NCI-H1417 treated with DMSO at 0.1 percent for 48 hours (cell line): Measurements from ENCODE around the gene RERE.
"Not testable (repeated sequence)": the region's sequence is repeated elsewhere in the genome, so short reads cannot be mapped to it uniquely, and the experiment has no call there.

ENCODE experiments used
- DNase-seq: peaks from one replicate; lab custom pipeline; 2025; lab: John Stamatoyannopoulos, UW

Gene RERE

GRCh38 chr1:8797216-8797615 is 20.2 kb downstream of the RERE start:
- DNase-seq = no peak

DNA sequence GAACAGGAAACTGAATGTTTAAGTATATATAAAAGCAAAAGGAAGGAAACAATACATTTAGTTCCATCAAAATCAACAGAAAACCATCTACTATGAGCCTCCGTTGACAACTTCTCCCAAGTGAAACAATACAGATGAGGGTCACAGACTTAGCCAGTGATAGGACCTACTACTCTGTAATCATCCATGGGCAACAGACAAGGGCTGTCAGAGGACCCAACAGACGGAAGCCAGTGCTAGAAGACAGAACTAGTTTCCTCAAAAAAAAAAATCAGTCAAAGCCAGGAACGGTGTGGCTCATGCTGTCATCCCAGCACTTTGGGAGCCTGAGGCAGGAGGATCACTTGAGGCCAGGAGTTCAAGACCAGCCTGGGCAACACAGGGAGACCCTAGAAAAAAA is 20.6 kb downstream of the RERE start:
- no peak for DNase-seq

- no peak for DNase-seq
Observed at GRCh38 chr1:8794605-8795004, 22.8 kb downstream of the RERE start.

DNA sequence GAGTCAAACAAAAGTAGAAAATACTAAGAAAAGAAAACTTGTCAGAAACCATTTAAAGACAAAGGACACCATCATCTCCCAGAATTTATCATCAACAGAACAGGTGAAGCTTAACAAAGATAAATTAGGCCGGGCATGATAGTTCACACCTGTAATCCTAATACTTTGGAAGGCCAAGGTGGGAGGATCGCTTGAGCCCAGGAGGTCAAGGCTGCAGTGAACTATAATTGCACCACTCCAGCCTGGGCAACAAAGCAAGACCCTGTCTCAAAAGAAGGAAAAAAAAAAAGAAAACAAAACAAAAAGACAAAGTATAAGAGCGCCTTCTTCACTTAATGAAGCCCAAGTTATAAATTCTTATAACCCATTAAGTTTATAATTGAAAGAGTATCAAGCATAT is 25.6 kb downstream of the RERE start:
- no peak for DNase-seq

- DNase-seq = no peak
Observed at GRCh38 chr1:8790987-8791386, 26.5 kb downstream of the RERE start.

- no peak for DNase-seq
Observed at GRCh38 chr1:8790478-8790877, 27.0 kb downstream of the RERE start.

DNA sequence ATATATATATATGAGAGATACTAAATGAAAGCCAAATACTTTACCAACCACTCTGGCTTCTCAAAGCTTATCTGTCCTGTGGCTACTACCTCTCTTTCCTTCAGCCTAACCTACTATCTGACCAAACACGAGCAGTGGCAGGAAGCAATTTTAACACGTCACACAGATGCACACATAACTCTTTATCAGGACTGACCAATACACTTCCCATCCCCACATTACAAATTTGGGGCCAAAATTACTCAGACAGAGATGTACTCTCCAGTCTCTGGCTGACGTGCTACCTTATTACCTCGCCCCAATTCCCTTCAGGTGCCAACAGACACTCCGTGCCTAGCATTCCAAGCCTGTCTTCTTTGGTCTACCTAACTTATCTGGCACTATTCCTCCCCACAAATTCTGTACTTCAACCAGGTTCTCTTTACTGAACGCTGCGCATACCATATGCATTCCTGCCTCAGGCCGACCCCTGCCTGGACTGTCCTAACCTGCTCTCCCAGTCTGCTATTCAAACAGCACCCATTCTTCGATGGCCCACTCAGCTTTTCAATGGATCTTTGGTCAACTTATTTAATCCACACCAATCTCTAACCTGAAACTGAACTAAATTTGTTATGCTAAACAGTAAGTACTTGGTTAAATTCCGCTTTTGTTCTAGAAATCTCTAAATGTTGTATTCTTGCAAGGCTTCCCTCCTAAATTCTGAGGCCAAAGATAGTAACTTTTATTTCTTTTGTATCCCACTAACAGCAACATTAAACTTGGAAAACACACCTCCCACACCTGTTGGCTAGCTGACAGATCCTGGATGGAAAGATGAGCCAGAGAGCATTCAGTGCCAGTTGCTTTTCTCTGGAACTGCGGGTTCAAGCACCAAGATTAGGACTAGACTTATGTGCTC is 27.9 kb downstream of the RERE start:
- DNase-seq = no peak

DNA sequence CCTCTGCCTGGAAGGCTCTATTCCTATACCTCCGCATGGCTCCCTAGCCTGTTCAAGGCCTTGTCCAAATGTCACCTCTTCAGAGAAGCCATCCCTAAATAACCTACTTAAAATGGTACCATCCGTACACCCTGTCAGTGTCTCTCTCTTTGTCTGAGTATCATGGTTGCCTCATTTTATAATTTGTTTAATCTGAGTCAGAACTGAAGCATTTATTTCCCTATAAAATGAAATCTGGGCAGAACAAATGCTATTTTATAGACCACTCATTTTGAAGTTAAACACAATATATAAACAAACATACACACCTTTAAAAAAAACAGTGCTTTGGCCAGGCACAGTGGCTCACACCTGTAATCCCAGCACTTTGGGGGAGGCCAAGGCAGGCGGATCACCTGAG is 30.2 kb downstream of the RERE start:
- no peak for DNase-seq

DNA sequence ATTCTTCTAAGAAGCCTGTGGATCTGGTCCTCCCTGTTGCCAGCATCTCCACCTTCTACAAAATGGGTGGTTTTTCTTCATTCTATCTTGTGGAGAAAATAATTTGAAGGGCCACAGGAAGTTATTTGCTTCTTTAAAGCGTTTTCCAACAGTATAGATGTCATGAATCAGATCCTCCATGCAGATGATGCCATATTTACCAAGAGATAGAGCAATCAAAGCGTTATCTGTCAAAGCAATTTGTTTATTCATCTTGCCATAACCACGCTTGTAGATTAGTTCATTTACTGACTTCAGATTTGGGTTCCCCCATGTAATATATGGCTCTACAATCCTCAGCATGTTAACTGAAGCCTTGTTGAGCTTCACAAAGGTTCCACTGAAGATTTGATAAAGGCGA is 31.2 kb downstream of the RERE start:
- DNase-seq = not testable (repeated sequence)

GRCh38 chr1:8782955-8783354 is 34.5 kb downstream of the RERE start:
- DNase-seq = no peak

- DNase-seq = no peak
Observed at GRCh38 chr1:8782001-8782620, 35.3 kb downstream of the RERE start.

DNA sequence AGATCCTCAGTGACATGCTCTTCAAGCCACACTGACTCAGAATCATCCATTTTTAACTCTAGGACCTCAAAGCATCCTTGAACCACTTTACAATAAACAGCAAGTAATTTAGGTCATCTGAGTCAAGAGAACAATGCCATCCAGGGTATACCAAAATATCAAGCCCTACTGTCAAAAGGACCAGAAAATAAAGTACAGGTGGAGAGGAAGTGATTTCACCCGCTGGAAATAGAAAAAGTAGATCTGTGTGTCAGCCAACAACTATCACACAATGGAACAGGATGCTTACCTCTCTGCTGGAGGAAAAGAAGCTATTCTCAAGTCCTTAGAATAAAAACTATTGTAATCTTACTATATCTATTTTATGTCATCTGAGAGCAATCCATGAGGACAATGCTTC is 37.0 kb downstream of the RERE start:
- no peak for DNase-seq

- DNase-seq = no peak
Observed at GRCh38 chr1:8777867-8778266, 39.6 kb downstream of the RERE start.

GRCh38 chr1:8776104-8776503 is 41.3 kb downstream of the RERE start:
- no peak for DNase-seq

DNA sequence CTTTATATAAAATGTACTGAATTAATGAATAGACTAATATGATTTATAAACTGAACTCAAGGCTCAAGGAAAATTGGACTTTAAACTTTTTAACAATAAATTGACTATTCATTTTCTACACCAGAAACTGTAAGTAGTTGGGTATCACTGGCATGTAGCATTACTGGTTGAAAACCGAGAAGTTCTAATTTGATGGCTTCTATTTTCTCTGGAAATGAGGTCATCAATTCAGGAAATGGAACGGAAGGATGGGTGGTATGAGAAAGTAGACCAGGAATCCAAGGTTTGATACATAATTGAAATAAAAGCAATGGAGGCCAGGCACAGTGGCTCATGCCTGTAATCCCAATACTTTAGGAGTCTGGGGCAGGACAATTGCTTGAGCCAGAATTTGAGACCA is 50.4 kb downstream of the RERE start:
- DNase-seq = no peak

DNA sequence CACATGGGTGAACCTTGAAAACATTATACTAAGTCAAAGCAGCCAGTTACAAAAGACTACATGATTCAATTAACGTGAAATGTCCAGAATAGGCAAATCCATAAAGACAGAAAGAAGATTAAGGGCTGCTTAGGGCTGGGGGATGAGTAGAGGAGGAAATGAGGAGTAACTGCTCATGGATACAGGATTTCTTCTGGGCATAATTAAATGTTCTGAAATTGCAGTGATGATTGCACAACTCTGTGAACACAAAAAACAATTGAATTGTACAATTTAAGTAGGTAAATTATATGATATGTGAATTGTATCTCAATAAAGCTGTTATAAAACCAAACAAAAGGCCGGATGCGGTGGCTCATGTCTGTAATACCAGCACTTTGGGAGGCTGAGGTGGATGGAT is 52.2 kb downstream of the RERE start:
- DNase-seq = no peak

- DNase-seq = no peak
Observed at GRCh38 chr1:8764293-8764937, 53.0 kb downstream of the RERE start.

GRCh38 chr1:8763888-8764287 is 53.6 kb downstream of the RERE start:
- DNase-seq = no peak

DNA sequence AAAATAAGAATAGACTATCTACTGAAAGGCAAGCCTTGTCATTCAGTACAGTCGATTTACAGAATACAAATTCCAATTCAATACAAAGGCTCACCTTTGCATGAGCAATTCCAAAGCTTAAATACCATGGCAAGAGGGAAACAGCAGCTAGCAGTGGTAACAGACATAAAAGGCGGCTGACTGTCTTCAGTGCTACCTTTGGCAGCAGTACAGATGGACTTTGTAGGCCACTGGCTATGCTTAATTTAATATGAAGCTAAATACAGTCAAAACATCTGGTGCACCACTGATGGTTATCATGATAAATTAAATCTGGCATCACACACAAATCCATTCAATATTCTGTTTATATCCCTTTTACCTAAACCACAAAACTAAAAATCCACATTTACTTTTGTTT is 62.4 kb downstream of the RERE start:
- DNase-seq = no peak

GRCh38 chr1:8754247-8754650 is 63.2 kb downstream of the RERE start:
- no peak for DNase-seq

DNA sequence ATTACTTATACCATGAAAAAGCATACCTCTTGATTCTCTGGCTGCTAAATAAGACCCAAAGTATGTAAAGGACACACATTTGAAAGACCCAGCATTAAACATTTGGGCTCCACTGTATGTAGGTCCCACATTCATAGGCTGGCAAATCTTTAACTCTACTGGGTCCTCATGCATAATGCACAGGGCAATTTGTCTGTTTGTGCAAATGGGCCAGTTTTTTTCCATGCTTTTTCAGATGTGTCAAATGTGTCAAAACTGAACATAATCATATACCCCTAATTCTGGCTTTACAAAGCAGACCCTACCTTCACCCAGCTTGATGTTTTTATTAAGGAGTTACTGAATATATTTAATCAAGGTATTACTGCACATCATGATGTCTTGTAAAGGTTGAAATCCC is 63.7 kb downstream of the RERE start:
- DNase-seq = no peak

DNA sequence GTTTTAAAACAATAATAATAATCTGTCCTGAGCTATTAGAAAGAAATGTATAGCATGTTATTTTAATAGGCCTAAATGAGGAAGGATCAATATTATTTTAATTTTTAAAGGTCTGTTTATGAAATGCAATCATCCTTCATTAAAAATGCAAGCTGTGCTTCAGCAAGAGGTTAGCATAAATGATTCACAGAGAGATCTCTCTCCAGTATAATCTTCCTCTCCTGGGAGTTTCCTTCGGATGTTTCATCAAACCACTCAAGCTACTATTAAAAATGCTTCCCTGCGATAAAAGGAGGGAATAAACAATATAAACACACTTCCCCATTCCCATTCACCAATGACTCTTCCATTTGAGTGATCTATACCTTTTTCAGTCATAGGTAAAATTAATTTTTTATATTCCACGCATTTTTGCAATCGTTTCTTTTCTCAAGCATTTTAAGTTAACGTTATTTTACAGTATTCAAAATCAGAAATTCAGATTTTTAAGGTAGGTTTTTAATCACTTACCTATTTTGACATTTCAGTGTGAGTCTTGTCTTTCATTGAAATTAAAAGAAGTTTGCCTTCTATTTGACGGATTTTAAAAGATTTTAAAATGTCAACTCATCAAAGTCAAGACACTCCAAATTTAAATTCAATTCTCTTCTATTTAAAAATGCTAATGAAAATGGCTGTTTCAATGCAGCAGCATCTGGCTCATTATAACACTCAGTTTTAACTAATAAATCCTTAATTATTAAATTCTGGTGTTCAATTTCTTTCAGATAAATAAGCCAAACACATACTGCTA is 64.3 kb downstream of the RERE start:
- no peak for DNase-seq
